Panc1 (cell line): ENCODE results near the gene VIT. TPM values are rescaled to one million over a fixed set of nuclear protein-coding genes. Genes with fewer than 3 reads are reported as not detected.

Experiments used
- ATAC-seq: fragments of 200-7000 bp; cut with Tn5 transposase; 2 replicates; pipeline ENCODE4 v1.9.1; 2020; ENCODE audit warnings: mild to moderate bottlenecking, moderate library complexity
- BruUV-seq: library from RNA; stranded (reverse); fragments of 400-500 nt; replicated peaks from 2 replicates; lab custom pipeline; 2021; lab: Mats Ljungman, UMichigan
- CTCF ChIA-PET: fragments of 300-600 bp; sonication (Branson Sonifier 250); formaldehyde crosslinking; loops from one replicate; lab custom pipeline; 2022; ENCODE audit warnings: antibody characterized with exemption; lab: Charles Lee
- POLR2A ChIA-PET: fragments of 300-600 bp; sonication (Branson Sonifier 250); formaldehyde crosslinking; loops from one replicate; lab custom pipeline; 2022; ENCODE audit warnings: antibody characterized with exemption; lab: Charles Lee
- DNase-seq: peaks from one replicate; pipeline ENCODE4 v3.0.0-alpha.2; 2010; ENCODE audit warnings: low read depth, low spot score
- H3K27ac ChIP-seq: 2 replicates; pipeline ENCODE4 v1.5.1; 2011; ENCODE audit warnings: mild to moderate bottlenecking, low read length, inconsistent platforms
- H3K27me3 ChIP-seq: fragments of 200-500 bp; sonication (Bioruptor generic); 2 replicates; pipeline ENCODE4 v1.6.0; 2014; ENCODE audit warnings: low read length, inconsistent platforms; ENCODE audit not compliant: control insufficient read depth, insufficient read depth
- H3K36me3 ChIP-seq: fragments of 200-500 bp; sonication (Bioruptor generic); 2 replicates; pipeline ENCODE4 v1.5.1; 2014; ENCODE audit warnings: inconsistent platforms, mild to moderate bottlenecking, low read length, moderate library complexity; ENCODE audit not compliant: control insufficient read depth, insufficient read depth
- H3K4me1 ChIP-seq: 2 replicates; pipeline ENCODE4 v1.5.1; 2011; ENCODE audit warnings: inconsistent platforms, mild to moderate bottlenecking, low read length, moderate library complexity; ENCODE audit not compliant: control insufficient read depth, insufficient read depth
- H3K4me3 ChIP-seq, 2 experiments: 2 replicates each; pipeline ENCODE4 v1.5.1; 2011 to 2012; ENCODE audit warnings: low read depth in 2 of 2, low read length in 2 of 2, mild to moderate bottlenecking in 2 of 2, inconsistent platforms in 1 of 2, moderate library complexity in 1 of 2
- H3K9me3 ChIP-seq: fragments of 200-500 bp; sonication (Bioruptor generic); 2 replicates; pipeline ENCODE4 v1.5.1; 2014; ENCODE audit warnings: low read depth, mild to moderate bottlenecking, inconsistent platforms, low read length, moderate library complexity; ENCODE audit not compliant: control insufficient read depth, insufficient read depth
- POLR2AphosphoS5 ChIP-seq: IDR thresholded peaks from 2 replicates; pipeline ENCODE4 v1.6.1; 2012; ENCODE audit warnings: mild to moderate bottlenecking, low read depth, low read length, moderate library complexity
- SIN3A ChIP-seq: IDR thresholded peaks from 2 replicates; pipeline ENCODE4 v1.6.1; 2012; ENCODE audit warnings: low read depth, mild to moderate bottlenecking, low read length, moderate library complexity, borderline replicate concordance; ENCODE audit not compliant: insufficient read depth
- TCF7L2 ChIP-seq: IDR thresholded peaks from 2 replicates; pipeline ENCODE4 v1.6.1; 2011; ENCODE audit warnings: mild to moderate bottlenecking, low read depth, low read length, inconsistent platforms
- in situ Hi-C: cut with HindIII; loops from 2 replicates; pipeline ENCODE4 v1.10.0; 2016; ENCODE audit warnings: low sequenced_read_pairs, low pct_unique_long_range_greater_than_20kb
- intact Hi-C: fragments of 100-400 bp; cut with micrococcal nuclease; formaldehyde crosslinking; loops from one replicate; pipeline ENCODE4 v1.10.0; 2022; ENCODE audit not compliant: unreplicated experiment
- total RNA-seq: library from RNA; stranded (reverse); gene quantifications from one replicate; pipeline ENCODE4 v1.2.1, GENCODE V29; 2021; ENCODE audit not compliant: unreplicated experiment
- TF ChIP-seq, protein P1 (sequence below): fragments of 450-650 bp; IDR thresholded peaks from 2 replicates; pipeline ENCODE4 v1.5.1; 2017; ENCODE audit warnings: mild to moderate bottlenecking
- TF ChIP-seq, protein P2 (sequence below), 2 experiments: IDR thresholded peaks; 2 replicates each; pipeline ENCODE4 v1.6.1; 2011 to 2012; ENCODE audit warnings: low read depth in 2 of 2, control low read depth in 1 of 2, low read length in 1 of 2, mild to moderate bottlenecking in 1 of 2, moderate library complexity in 1 of 2; ENCODE audit not compliant: insufficient read depth in 1 of 2

The VIT gene
- total RNA-seq, 1 experiment from 2014 or later: 0.77 TPM

DNA sequence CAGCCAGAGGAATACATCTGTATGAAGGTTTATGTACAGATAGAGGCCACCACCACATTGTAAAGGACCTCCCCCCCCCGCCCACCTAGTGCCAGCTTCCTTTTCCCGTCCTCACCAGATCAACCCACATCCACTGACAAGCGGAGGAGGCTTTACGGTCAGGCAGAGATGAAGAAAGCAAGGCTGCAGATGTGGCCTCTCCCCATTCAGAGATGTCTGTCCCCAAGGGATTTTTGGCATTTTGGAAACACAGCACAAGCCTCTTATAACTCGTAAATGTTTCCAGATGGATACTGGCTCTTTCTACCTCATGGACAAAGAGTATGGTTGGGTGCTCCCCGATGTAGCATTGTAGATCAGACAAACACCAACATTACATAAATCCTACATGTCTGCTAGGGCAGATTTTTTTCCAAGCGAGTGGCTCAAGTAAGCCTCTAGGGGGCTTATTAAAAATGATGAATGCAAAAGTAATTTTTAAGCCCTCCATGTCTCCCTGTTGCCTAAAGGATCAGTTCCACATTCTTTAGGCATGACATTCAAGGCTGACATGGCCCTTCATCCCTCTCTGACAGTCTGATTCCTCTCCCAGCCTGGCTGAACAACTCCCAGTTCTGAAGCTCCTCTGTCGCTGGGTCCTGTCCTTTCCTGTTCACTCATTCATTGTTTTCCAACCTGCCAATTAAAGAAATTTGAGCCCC is 11.7 kb downstream of the VIT start:
- Histone ChIP-seq H3K27ac (no peak overlapping the region; the same call in 1 of the 2 replicates), H3K4me3 (no peak overlapping the region), H3K36me3 (no peaks in the 10 kb centered on the region), H3K9me3 (peaks cover 12% of the 10 kb centered on the region; the same call in 1 of the 2 replicates), H3K4me1 (no peaks in the 10 kb centered on the region), H3K27me3 (no peaks in the 10 kb centered on the region)
- no peak for ATAC-seq
- in situ Hi-C loops: no loop called here
- intact Hi-C loops: no loop called here
- CTCF ChIA-PET: no interaction called here
- POLR2A ChIA-PET: no interaction called here
- BruUV-seq: no TSS peak
- TF ChIP-seq TCF7L2: no peak
- TF ChIP-seq, protein P1, sequence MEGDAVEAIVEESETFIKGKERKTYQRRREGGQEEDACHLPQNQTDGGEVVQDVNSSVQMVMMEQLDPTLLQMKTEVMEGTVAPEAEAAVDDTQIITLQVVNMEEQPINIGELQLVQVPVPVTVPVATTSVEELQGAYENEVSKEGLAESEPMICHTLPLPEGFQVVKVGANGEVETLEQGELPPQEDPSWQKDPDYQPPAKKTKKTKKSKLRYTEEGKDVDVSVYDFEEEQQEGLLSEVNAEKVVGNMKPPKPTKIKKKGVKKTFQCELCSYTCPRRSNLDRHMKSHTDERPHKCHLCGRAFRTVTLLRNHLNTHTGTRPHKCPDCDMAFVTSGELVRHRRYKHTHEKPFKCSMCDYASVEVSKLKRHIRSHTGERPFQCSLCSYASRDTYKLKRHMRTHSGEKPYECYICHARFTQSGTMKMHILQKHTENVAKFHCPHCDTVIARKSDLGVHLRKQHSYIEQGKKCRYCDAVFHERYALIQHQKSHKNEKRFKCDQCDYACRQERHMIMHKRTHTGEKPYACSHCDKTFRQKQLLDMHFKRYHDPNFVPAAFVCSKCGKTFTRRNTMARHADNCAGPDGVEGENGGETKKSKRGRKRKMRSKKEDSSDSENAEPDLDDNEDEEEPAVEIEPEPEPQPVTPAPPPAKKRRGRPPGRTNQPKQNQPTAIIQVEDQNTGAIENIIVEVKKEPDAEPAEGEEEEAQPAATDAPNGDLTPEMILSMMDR: peak; percentile 43
- no peak for DNase-seq

DNA sequence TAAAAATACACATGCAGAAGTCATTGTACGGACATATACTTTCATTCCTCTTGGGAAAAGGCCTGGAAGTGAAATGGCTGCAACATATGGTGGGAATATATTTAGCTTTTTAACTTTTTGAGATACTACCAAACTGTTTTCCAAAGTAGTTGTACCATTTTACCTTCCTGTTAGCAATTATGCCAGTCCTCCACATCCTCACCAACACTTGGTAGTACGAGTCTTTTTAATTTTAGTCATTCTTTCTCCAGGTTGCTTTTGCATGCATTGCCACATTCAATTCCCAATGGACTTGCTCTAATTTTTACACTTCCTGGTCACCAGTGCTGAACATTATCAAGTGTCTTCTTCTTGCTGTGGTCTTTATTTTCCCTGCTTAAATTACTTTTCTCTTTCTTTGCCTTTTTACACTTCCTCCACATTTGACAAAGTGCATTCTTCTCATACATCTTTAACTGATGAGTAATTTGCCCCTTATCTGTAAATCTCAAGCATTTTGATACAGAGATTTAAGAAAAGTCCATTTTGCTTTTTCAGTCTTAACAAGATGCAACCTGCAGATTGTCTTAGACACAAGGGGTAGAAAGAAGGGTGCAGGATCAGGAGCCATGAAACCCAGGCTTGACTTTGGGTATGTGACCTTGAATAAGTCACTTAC is 14.5 kb downstream of the VIT start:
- ChIA-PET CTCF (no interaction called here), POLR2A (no interaction called here)
- H3K9me3 ChIP-seq: peaks cover 12% of the 10 kb centered on the region; the same call in 1 of the 2 replicates
- no peak for DNase-seq
- in situ Hi-C loops (no loop called here), intact Hi-C loops (no loop called here)
- TF ChIP-seq SIN3A (no peak), TCF7L2 (no peak), POLR2AphosphoS5 (no peak)
- TF ChIP-seq, protein P2, sequence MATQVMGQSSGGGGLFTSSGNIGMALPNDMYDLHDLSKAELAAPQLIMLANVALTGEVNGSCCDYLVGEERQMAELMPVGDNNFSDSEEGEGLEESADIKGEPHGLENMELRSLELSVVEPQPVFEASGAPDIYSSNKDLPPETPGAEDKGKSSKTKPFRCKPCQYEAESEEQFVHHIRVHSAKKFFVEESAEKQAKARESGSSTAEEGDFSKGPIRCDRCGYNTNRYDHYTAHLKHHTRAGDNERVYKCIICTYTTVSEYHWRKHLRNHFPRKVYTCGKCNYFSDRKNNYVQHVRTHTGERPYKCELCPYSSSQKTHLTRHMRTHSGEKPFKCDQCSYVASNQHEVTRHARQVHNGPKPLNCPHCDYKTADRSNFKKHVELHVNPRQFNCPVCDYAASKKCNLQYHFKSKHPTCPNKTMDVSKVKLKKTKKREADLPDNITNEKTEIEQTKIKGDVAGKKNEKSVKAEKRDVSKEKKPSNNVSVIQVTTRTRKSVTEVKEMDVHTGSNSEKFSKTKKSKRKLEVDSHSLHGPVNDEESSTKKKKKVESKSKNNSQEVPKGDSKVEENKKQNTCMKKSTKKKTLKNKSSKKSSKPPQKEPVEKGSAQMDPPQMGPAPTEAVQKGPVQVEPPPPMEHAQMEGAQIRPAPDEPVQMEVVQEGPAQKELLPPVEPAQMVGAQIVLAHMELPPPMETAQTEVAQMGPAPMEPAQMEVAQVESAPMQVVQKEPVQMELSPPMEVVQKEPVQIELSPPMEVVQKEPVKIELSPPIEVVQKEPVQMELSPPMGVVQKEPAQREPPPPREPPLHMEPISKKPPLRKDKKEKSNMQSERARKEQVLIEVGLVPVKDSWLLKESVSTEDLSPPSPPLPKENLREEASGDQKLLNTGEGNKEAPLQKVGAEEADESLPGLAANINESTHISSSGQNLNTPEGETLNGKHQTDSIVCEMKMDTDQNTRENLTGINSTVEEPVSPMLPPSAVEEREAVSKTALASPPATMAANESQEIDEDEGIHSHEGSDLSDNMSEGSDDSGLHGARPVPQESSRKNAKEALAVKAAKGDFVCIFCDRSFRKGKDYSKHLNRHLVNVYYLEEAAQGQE (IDR thresholded peaks at IDR 0.05; ENCODE audit: insufficient read depth in 1 of 2, low read depth in 2 of 2, low read length in 1 of 2): no peak
- TF ChIP-seq, protein P1: no peak
- H3K27me3 ChIP-seq: no peaks in the 10 kb centered on the region
- H3K27ac ChIP-seq: no peak overlapping the region
- H3K4me1 ChIP-seq: no peaks in the 10 kb centered on the region
- H3K4me3 ChIP-seq: no peak overlapping the region
- ATAC-seq: no peak
- H3K36me3 ChIP-seq: no peaks in the 10 kb centered on the region
- BruUV-seq: no TSS peak
